Ovary (tissue), 9 donors: ENCODE measurements around the gene DPRX. TPM values are rescaled to one million over a fixed set of nuclear protein-coding genes. Genes with fewer than 3 reads are reported as not detected.
"Not testable (repeated sequence)": the region's sequence is repeated elsewhere in the genome, so short reads cannot be mapped to it uniquely, and the experiment has no call there.

Experiments
- DNase-seq, 5 donors: peaks; one replicate each; pipeline ENCODE4 v3.0.0-alpha.2; 2019 to 2020
- H3K27ac ChIP-seq, 2 donors: fragments of 200-600 bp; one replicate each; pipeline versions ENCODE4 v1.5.1 to v1.8.0; 2019 to 2022
- H3K27me3 ChIP-seq: fragments of 200-600 bp; one replicate; pipeline ENCODE4 v1.8.0; 2022
- H3K36me3 ChIP-seq: fragments of 200-600 bp; sonication (generic); one replicate; pipeline ENCODE4 v1.5.1; 2019
- H3K4me1 ChIP-seq: one replicate; pipeline ENCODE4 v1.8.1; 2013; ENCODE audit warnings: mild to moderate bottlenecking, moderate library complexity; ENCODE audit not compliant: insufficient read depth
- H3K4me3 ChIP-seq: fragments of 200-600 bp; sonication (generic); one replicate; pipeline ENCODE4 v1.5.1; 2017
- H3K9me3 ChIP-seq, 2 donors: fragments of 200-600 bp in 1 of 2; sonication (generic) in 1 of 2; one replicate each; pipeline versions ENCODE4 v1.5.1 to v1.8.1; 2013 to 2019; ENCODE audit warnings: mild to moderate bottlenecking in 1 of 2, moderate library complexity in 1 of 2
- CTCF ChIP-seq, 3 donors: fragments of 450-650 bp in 2 of 3; fragments of 200-600 bp in 1 of 3; IDR thresholded peaks; one replicate each; pipeline versions ENCODE4 v1.5.1 to v1.8.0; 2016 to 2022; ENCODE audit warnings: antibody characterized with exemption in 3 of 3, mild to moderate bottlenecking in 1 of 3
- EP300 ChIP-seq: sonication (generic); formaldehyde crosslinking; IDR thresholded peaks from one replicate; pipeline ENCODE4 v1.6.1; 2017; ENCODE audit warnings: antibody characterized with exemption
- POLR2A ChIP-seq: fragments of 450-650 bp; IDR thresholded peaks from one replicate; pipeline ENCODE4 v1.6.1; 2017; ENCODE audit warnings: antibody characterized with exemption, mild to moderate bottlenecking, moderate library complexity
- WGBS, 3 donors: extraction: QIAGEN DNeasy Blood & Tissue Kit in 1 of 3; methylation state at CpG; one replicate each; pipeline versions ENCODE4 v1.1.5 to v1.1.7; 2013 to 2017; 5-methylcytosine and 5-hydroxymethylcytosine counted together
- intact Hi-C, 4 donors: fragments of 100-400 bp; cut with DNase I; formaldehyde crosslinking; loops; one replicate each; pipeline versions ENCODE4 v1.11.0 to v1.15.1; 2022 to 2023
- polyA plus RNA-seq, 2 donors: library from polyadenylated mRNA; stranded (reverse); fragments of 200-250 nt in 1 of 2; fragments of 350-450 nt in 1 of 2; fragmentation: Illumina TruSeq in 1 of 2; extraction: RNeasy Lipid Tissue Mini Kit (QIAGEN cat#74804) in 1 of 2; gene quantifications; one replicate each; pipeline ENCODE4 v1.2.3, GENCODE V29; 2013 to 2014
- total RNA-seq, 7 donors: library from RNA; depleted of rRNA in 2 of 7; stranded (reverse); fragments of >200 nt in 2 of 7; fragmentation: NEBNext Ultra II Directional in 3 of 7; extraction: Animal tissue kit (Norgen Biotek cat#: 25700) in 3 of 7; gene quantifications; one replicate each; pipeline versions ENCODE4 v1.1.0 to v1.2.4, GENCODE V29; 2016 to 2023
- donor health status: DM: no; HTN: no; CAD: no; lungs with moderate emphysema.
- donor health status: DM: no; HTN: no; CAD: no.
- donor health status: Bipolar disorder and iron deficiency.
- donor health status: DM: yes; HTN: yes; CAD: no.
- donor health status: DM: no; HTN: no; CAD: no.
- donor health status: DM: yes; HTN: yes; CAD: no.

Gene DPRX
- total and polyA plus RNA-seq, 9 donors: not detected

- no peak for DNase-seq
- no peaks in the 10 kb centered on the region for H3K4me1 ChIP-seq
- WGBS, 3 donors: 79 to 89% (median 80%) methylated on average over 12 of the region's 12 CpGs
These were observed 32.4 kb downstream of the DPRX start for GRCh38 chr19:53664152-53664551.

GRCh38 chr19:53664760-53665159, 33.0 kb downstream of the DPRX start:
- Histone ChIP-seq H3K27ac (no peak overlapping the region), H3K9me3 (no peaks in the 10 kb centered on the region), H3K4me1 (no peaks in the 10 kb centered on the region), H3K27me3 (no peaks in the 10 kb centered on the region), H3K36me3 (no peaks in the 10 kb centered on the region), H3K4me3 (no peak overlapping the region)
- no peak for TF ChIP-seq CTCF (IDR thresholded peaks at IDR 0.05)
- TF ChIP-seq EP300: no peak
- no peak for TF ChIP-seq POLR2A
- DNase-seq: no peak
- 63 to 84% (median 70%) methylated on average over 2 of the region's 2 CpGs for WGBS, 3 donors
- intact Hi-C loops: no loop called here

More at GRCh38 chr19:53664152-53664551, 32.4 kb downstream of the DPRX start:
- Histone ChIP-seq H3K36me3 (no peaks in the 10 kb centered on the region), H3K27me3 (no peaks in the 10 kb centered on the region), H3K9me3 (no peaks in the 10 kb centered on the region), H3K27ac (no peak overlapping the region), H3K4me3 (no peak overlapping the region)
- TF ChIP-seq EP300: no peak
- no peak for TF ChIP-seq POLR2A
- TF ChIP-seq CTCF (IDR thresholded peaks at IDR 0.05): no peak
- intact Hi-C loops: no loop called here

GRCh38 chr19:53666331-53666730, 34.5 kb downstream of the DPRX start:
- 50 to 81% (median 77%) methylated on average over 1 to 3 of the region's 3 CpGs for WGBS, 3 donors
- H3K4me1 ChIP-seq, H3K4me3 ChIP-seq, H3K27ac ChIP-seq, H3K36me3 ChIP-seq, H3K9me3 ChIP-seq, intact Hi-C loops, DNase-seq, H3K27me3 ChIP-seq: not testable (repeated sequence)

GRCh38 chr19:53668804-53669203, 37.0 kb downstream of the DPRX start:
- H3K4me3 ChIP-seq, H3K4me1 ChIP-seq, H3K27me3 ChIP-seq, DNase-seq, H3K27ac ChIP-seq, H3K9me3 ChIP-seq, H3K36me3 ChIP-seq, intact Hi-C loops: not testable (repeated sequence)
- WGBS, 3 donors: 89 to 96% (median 94%) methylated on average over 3 of the region's 3 CpGs

GRCh38 chr19:53670345-53670744, 38.5 kb downstream of the DPRX start:
- DNase-seq: no peak
- no peaks in the 10 kb centered on the region for H3K9me3 ChIP-seq
- intact Hi-C loops: no loop called here
- 76 to 84% (median 83%) methylated on average over 5 of the region's 5 CpGs for WGBS, 3 donors
- no peak overlapping the region for H3K4me3 ChIP-seq
- H3K27ac ChIP-seq: no peak overlapping the region
- no peaks in the 10 kb centered on the region for H3K36me3 ChIP-seq
- no peaks in the 10 kb centered on the region for H3K4me1 ChIP-seq
- H3K27me3 ChIP-seq: no peaks in the 10 kb centered on the region
- TF ChIP-seq CTCF (IDR thresholded peaks at IDR 0.05) (no peak), EP300 (no peak), POLR2A (no peak)

- DNase-seq: no peak
- Histone ChIP-seq H3K27ac (no peak overlapping the region), H3K27me3 (no peaks in the 10 kb centered on the region), H3K36me3 (no peaks in the 10 kb centered on the region), H3K9me3 (no peaks in the 10 kb centered on the region), H3K4me3 (no peak overlapping the region), H3K4me1 (no peaks in the 10 kb centered on the region)
- intact Hi-C loops: no loop called here
- TF ChIP-seq POLR2A (no peak), EP300 (no peak), CTCF (IDR thresholded peaks at IDR 0.05) (no peak)
- WGBS, 3 donors: 46 to 54% (median 47%) methylated on average over 3 of the region's 3 CpGs
These were observed 39.9 kb downstream of the DPRX start for GRCh38 chr19:53671663-53672062.
